SH-SY5Y (cell line): ENCODE results near the gene SPTBN5.

ENCODE experiments used
- GATA2 ChIP-seq: IDR thresholded peaks from 2 replicates; pipeline ENCODE4 v1.6.1; 2011; ENCODE audit warnings: mild to moderate bottlenecking, low read depth, low read length
- GATA3 ChIP-seq: IDR thresholded peaks from 2 replicates; pipeline ENCODE4 v1.6.1; 2011; ENCODE audit warnings: low read depth, mild to moderate bottlenecking, low read length, moderate library complexity

DNA sequence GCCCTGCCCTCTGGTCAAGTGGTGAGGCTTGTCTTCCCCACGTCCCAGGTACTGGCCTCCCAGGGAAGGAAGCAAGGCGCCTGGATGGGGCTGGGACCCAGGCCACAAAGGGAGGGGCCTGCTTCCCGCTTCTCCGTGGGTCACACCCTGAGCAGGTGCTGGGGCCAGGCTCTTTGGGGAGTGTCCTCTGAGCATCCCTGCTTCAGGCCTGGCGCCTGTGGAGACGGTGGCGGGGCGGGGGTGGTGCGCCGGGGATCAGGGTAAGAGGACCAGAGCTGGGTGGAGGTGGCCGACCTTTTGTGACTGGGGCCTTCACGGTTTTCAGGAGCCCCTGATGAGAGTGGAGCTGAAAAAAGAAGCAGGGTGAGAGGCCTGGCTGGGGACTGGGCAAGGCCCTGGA lies 51.6 kb downstream of the SPTBN5 start:
- TF ChIP-seq GATA2 (no peak), GATA3 (no peak)
